GM23338 (cell line): Measurements from ENCODE around the gene ING5.

ENCODE experiments used
- CREB1 ChIP-seq: fragments of 250-450 bp; sonication (Bioruptor Pico); IDR thresholded peaks from 2 replicates; pipeline ENCODE4 v1.5.0; 2020; ENCODE audit warnings: low read depth, mild to moderate bottlenecking, moderate library complexity
- EZH2phosphoT487 ChIP-seq: fragments of 200-600 bp; sonication (generic); IDR thresholded peaks from one replicate; pipeline ENCODE4 v1.8.1; 2018; ENCODE audit warnings: antibody characterized with exemption; ENCODE audit not compliant: unreplicated experiment
- TF ChIP-seq, protein P1 (sequence below), 2 experiments: fragments of 200-600 bp in 1 of 2; sonication (generic) in 1 of 2; conservative IDR thresholded peaks; 2 replicates each; pipeline versions ENCODE4 v1.5.1 to v1.6.1; 2016 to 2017; ENCODE audit warnings: antibody characterized with exemption in 2 of 2, low read depth in 2 of 2, mild to moderate bottlenecking in 2 of 2, moderate library complexity in 1 of 2

DNA sequence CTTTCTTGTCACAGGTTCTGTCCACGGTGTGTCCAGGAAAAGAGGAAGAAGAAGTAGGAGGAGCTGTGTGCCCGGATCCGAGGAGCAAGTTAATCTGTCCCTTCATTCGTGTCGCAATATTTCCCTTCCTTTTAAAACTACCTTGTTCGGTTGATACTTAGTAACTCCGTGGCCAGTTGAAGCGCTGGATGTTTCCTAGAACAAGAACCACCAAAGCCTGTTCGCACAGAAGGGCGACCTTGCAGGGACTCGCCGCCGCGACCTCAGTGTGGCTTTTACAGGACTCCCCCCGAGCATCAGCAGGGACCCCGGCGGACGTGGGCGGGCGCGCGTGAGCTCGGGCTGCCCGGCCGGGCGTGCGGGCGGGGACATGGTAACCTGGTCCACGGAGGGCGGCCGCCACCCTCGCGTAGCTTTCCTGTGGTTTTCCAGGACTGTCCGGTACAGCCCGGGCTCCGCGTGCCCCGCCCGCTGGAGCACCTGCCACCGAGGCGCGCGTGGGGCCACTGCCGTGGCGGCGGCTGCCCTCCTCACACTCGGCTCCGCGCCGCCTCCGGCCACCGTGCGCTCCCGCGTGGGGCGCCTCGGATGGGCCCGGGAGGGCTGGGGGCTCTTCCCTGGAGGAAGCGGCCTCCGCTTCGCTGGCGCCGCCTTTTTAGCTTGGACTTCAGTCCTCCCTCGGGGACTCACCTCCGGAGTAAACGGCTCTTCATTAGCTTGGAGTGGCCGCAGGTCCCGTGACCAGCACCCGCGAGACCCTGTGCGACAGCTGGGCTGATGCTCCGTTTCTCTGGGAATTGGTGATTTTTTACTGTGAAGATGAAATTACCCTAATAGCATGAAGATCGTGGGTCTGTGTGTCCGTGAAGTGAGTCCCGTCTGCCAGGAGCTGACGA, 23.4 kb downstream of the ING5 start:
- TF ChIP-seq, protein P1, sequence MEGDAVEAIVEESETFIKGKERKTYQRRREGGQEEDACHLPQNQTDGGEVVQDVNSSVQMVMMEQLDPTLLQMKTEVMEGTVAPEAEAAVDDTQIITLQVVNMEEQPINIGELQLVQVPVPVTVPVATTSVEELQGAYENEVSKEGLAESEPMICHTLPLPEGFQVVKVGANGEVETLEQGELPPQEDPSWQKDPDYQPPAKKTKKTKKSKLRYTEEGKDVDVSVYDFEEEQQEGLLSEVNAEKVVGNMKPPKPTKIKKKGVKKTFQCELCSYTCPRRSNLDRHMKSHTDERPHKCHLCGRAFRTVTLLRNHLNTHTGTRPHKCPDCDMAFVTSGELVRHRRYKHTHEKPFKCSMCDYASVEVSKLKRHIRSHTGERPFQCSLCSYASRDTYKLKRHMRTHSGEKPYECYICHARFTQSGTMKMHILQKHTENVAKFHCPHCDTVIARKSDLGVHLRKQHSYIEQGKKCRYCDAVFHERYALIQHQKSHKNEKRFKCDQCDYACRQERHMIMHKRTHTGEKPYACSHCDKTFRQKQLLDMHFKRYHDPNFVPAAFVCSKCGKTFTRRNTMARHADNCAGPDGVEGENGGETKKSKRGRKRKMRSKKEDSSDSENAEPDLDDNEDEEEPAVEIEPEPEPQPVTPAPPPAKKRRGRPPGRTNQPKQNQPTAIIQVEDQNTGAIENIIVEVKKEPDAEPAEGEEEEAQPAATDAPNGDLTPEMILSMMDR (conservative IDR thresholded peaks at IDR 0.05; ENCODE audit: low read depth in 2 of 2) = no peak
- TF ChIP-seq CREB1 (no peak), EZH2phosphoT487 (no peak)
